Measurements from ENCODE around the gene FERMT1.

The FERMT1 gene

GRCh38 chr20:6070829-6071695 lies 51.8 kb downstream of the FERMT1 start:
- DNase-seq: peak; percentile 12

- DNase-seq: no peak
Measured at GRCh38 chr20:6069669-6070068, 53.2 kb downstream of the FERMT1 start.

- no peak for DNase-seq
Measured at GRCh38 chr20:6067763-6068318, 55.0 kb downstream of the FERMT1 start.

GRCh38 chr20:6066582-6066981 lies 56.2 kb downstream of the FERMT1 start:
- no peak for DNase-seq

GRCh38 chr20:6061544-6061943 lies 61.3 kb downstream of the FERMT1 start:
- no peak for DNase-seq

GRCh38 chr20:6060213-6060612 lies 62.6 kb downstream of the FERMT1 start:
- DNase-seq: no peak

- DNase-seq: peak; percentile 19
Measured at GRCh38 chr20:6058684-6059295, 64.0 kb downstream of the FERMT1 start.

GRCh38 chr20:6057691-6058090 lies 65.1 kb downstream of the FERMT1 start:
- DNase-seq: no peak

GRCh38 chr20:6057139-6057538 lies 65.7 kb downstream of the FERMT1 start:
- no peak for DNase-seq

- no peak for DNase-seq
Measured at GRCh38 chr20:6055981-6056569, 66.8 kb downstream of the FERMT1 start.

- peak; percentile 50 for DNase-seq
Measured at GRCh38 chr20:6055161-6055783, 67.6 kb downstream of the FERMT1 start.

- peak; percentile 19 for DNase-seq
Measured at GRCh38 chr20:6054689-6055051, 68.2 kb downstream of the FERMT1 start.

GRCh38 chr20:6053776-6054688 lies 68.8 kb downstream of the FERMT1 start, which contains the start of gene LRRN4:
Gene LRRN4 (minus strand): TSS chr20:6054060. CDS start chr20:6052799, 1,261 bp downstream.
- DNase-seq: peak; percentile 75

- DNase-seq: no peak
Measured at GRCh38 chr20:6053064-6053775, 69.6 kb downstream of the FERMT1 start.

- DNase-seq: no peak
Measured at GRCh38 chr20:6051505-6051904, 71.3 kb downstream of the FERMT1 start.

GRCh38 chr20:6048391-6048790 lies 74.4 kb downstream of the FERMT1 start:
- DNase-seq: no peak

GRCh38 chr20:6046432-6046831 lies 76.4 kb downstream of the FERMT1 start:
- DNase-seq: no peak

GRCh38 chr20:6045566-6045965 lies 77.3 kb downstream of the FERMT1 start:
- no peak for DNase-seq

- no peak for DNase-seq
Measured at GRCh38 chr20:6044115-6044514, 78.7 kb downstream of the FERMT1 start.

- DNase-seq: no peak
Measured at GRCh38 chr20:6041808-6042265, 81.0 kb downstream of the FERMT1 start.
